NB4 (cell line): ENCODE results near the gene MRPL2.

ENCODE experiments used
- CTCF ChIP-seq: IDR thresholded peaks from one replicate; pipeline ENCODE4 v1.5.1; 2012; ENCODE audit warnings: low read depth, low read length
- MAX ChIP-seq: IDR thresholded peaks from 2 replicates; pipeline ENCODE4 v1.6.1; 2011; ENCODE audit warnings: low read depth, low read length
- MYC ChIP-seq: IDR thresholded peaks from 2 replicates; pipeline ENCODE4 v1.6.1; 2011; ENCODE audit warnings: low read depth, low read length
- POLR2A ChIP-seq: IDR thresholded peaks from 2 replicates; pipeline ENCODE4 v1.6.1; 2011; ENCODE audit warnings: mild to moderate bottlenecking; ENCODE audit not compliant: insufficient read length; ENCODE audit errors: extremely low read depth

GRCh38 chr6:43060755-43061633 is 1.8 kb upstream of the MRPL2 start:
- TF ChIP-seq CTCF = no peak
- TF ChIP-seq POLR2A = no peak
- no peak for TF ChIP-seq MAX
- no peak for TF ChIP-seq MYC
